C1 segment of cervical spinal cord (tissue), 14 donors: ENCODE measurements around the gene ARL16.
A peak's percentile ranks its signal among the peaks of the same experiment; 100 is the strongest.

Experiments used
- DNase-seq, 14 donors: peaks; one replicate each; lab custom pipeline; 2025; lab: John Stamatoyannopoulos, UW

ARL16 gene, protein sequence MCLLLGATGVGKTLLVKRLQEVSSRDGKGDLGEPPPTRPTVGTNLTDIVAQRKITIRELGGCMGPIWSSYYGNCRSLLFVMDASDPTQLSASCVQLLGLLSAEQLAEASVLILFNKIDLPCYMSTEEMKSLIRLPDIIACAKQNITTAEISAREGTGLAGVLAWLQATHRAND

DNA sequence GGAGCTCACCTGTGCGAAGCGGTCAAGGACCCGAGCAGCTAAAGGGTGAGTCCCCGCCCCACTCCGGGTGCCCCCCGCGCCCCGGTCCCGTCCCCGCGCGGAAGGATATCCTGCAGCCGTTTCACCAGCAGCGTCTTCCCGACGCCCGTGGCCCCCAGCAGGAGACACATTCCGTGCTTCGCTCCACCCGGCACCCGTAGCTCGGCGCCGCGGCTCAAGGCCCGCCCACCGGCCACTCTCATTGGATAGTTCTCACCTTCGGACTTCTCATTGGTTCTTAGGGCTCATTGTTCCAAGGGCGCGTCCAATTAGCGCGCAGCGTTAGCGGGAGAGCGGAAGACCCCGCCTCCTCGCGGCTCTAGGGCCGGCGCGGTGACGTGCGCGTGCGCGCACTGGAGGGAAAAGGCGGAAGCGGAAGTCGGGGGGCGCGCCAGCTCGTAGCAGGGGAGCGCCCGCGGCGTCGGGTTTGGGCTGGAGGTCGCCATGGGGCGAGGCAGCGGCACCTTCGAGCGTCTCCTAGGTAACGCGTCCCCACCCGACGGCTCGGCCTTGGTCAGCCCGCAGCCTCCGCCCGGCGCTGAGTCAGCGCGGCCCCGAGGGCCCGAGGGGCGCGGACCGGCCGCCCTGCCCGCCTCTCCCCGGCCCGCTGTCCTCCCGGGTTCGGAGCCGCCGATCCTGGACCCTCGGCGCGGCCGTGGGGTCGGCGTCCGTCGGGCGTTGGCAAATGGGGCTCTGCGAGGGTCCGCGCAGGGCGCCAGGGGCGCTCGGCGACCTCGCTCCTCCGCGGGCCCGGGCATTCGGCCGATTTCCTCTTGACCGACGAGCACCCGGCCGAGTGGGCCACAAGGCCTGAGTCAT, at the start of gene ARL16, which contains the start of gene HGS:
Gene ARL16 (minus strand): TSS at position 214 of the 858 bp plus-strand sequence. CDS start 44 bp downstream, at position 170.
Gene HGS (plus strand): TSS at position 428 of the 858 bp plus-strand sequence. CDS start 56 bp downstream, at position 484.
- DNase-seq, result peak; percentile 77 to 98 (median 96)

DNA sequence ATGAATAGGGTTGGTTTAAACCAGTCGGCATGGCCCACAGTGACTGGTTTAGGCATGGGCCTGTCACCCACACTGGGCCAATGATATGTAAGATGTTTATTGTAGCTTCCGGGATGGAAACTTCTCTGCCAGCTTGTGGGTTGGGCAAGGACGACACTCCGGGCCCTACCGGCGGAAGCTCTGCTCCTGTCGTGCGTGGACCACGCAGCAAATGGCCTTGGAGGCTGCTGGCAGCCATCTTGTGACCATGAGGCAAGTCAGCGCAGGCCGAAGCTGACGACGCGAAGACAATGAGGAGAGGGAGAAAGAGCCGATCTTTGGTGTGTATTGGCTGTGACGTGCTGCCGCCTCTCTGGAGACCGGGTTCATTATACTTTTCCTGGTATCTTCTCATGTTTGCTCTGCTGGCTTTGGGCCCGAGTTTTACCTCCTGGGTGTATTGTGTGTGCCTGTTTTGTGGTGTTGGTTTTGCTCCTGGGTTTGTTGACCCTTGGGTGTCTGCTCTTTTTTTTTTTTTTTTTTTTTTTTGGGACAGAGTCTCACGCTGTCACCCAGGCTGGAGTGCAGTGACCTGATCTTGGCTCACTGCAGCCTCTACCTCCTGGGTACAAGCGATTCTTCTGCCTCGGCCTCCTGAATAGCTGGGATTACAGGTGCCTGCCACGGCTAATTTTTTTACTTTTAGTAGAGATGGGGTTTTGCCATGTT, 43.9 kb upstream of the ARL16 start:
- no peak for DNase-seq

DNA sequence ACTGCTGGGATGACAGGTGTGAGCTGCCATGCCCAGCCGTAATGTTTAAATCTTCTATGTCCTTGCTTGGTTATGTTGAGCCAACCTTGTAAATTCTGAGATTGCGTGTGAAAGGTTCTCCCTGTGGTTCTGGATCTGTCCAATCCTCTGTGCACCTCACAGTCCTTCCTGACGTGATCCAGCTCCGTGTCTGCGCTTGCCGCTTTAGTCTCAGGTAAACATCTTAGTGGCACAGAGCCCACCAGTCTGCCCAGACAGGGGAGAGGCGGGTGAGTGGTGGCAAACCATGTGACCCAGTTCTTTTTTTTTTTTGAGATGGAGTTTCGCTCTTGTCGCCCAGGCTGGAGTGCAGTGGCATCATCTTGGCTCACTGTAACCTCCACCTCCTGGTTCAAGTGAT, 42.4 kb upstream of the ARL16 start:
- DNase-seq, result no peak

DNA sequence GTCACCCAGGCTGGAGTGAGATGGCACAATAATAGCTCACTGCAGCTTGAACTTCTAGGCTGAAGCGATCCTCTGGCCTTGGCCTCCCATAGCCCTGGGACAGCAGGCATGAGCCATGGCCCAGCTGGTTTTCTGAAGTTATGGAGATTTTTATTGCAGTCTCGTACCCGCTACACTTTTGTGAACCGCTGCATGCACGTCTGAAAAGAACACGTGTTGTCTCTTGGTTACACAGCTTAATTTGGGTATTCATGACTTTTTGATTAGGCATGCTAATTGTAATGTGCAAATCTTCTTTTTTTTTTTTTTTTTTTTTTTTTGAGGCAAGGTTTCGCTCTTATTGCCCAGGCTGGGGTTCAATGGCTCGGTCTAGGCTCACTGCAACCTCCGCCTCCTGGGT, 41.8 kb upstream of the ARL16 start:
- no peak for DNase-seq

DNA sequence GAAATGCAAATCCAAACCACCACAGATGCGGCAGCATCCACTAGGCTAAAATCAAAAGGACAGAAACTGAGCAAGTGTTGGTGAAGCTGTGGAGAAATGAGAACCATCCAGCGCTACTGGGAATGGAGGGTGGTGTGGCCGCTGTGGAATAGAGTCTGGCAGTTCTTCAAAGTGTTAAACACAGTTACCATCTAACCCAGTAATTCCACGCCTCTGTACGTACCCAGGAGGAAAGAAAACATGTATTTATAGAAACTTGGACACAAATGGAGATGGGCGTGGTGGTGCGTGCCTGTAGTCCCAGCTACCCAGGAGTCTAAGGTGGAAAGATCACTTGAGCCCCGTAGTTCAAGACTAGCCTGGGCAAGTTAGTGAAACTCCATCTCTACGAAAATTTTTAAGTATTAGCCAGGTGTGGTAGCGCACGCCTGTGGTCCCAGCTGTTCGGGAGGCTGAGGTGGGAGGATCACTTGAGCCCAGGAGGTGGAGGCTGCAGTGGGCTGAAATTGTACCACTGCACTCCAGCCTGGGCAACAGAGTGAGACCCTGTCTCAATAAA, 40.1 kb upstream of the ARL16 start:
- DNase-seq, result no peak

DNA sequence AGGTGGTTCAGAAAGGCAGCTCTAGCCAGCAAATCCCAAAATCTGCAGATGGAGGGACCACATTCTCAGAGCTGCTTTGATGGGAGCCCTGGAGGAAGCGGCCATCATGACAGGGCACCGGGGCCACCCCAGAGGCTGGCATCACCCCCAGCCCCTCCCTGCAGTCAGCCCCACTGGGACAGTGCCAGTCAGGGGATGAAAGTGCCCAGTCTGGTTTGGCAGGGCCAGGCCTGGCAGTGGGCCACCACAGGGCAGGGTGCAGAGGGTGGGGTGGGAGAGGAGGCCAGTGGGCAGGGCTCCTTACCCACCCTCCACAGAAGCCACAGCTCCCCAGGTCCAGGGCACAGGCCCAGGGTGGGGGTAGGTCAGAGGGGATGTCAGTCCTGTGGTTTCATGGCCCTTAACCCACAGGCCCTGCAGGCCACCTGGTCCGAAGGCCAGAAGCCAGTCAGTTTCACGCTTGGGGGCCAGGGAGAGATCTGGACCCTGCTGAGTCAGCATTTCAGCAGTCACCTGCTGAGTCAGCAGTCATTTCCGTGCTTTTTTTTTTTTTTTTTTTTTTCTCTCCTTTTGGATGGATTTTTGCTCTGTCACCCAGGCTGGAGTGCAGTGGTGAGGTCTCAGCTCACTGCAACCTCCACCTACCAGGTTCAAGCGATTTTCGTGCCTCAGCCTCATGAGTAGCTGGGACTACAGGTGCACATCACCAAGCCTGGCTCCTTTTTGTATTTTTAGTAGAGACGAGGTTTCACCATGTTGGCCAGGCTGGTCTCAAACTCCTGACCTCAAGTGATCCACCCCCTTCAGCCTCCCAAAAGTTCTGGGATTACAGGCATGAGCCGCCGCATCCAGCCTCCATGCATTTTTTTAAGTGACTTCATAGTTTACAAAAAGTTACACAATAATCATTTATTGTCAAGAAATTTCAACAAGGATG, 38.9 kb upstream of the ARL16 start:
- DNase-seq, result peak in 5 of 14 donors; percentile 14 to 62 (median 48)

DNA sequence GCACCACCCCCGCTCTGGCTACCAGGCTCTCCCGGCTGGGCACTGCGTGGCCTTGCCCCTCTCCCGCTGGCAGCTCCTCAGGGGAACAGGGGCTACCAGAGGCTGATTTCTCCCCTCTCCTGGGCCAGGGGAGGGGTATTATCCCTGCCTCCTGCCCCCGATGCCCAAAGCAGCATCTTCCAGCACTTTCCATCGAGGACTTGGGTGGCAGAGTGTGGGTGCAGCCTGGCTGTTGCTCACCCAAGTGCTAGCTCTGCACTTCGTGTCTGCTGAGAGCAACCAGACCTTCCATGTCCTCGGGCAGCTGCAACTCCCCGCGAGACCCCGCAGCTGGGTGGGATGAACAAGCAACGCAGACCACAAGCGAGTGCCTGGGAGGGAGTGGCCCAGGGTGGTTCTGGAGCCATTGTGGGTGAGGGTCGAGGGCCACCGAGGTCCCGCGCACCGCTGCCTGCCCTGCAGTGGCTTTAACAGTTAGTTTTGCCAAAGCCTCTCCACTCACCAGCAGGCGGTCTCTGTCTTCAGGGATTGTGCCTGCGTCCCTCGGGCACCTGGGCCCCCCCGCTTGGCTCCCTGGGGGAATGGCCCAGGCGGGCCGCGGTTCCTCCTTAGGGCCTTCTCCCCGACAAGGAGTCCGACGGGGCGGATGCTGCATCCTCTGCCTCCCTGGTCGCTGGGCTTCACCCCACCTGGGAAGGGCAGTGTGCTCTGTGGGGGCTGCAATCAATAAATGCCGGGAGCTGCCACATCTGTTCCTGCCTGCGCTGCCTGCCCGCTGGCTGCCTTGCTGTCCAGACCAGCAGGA, 36.9 kb upstream of the ARL16 start:
- DNase-seq, result no peak

DNA sequence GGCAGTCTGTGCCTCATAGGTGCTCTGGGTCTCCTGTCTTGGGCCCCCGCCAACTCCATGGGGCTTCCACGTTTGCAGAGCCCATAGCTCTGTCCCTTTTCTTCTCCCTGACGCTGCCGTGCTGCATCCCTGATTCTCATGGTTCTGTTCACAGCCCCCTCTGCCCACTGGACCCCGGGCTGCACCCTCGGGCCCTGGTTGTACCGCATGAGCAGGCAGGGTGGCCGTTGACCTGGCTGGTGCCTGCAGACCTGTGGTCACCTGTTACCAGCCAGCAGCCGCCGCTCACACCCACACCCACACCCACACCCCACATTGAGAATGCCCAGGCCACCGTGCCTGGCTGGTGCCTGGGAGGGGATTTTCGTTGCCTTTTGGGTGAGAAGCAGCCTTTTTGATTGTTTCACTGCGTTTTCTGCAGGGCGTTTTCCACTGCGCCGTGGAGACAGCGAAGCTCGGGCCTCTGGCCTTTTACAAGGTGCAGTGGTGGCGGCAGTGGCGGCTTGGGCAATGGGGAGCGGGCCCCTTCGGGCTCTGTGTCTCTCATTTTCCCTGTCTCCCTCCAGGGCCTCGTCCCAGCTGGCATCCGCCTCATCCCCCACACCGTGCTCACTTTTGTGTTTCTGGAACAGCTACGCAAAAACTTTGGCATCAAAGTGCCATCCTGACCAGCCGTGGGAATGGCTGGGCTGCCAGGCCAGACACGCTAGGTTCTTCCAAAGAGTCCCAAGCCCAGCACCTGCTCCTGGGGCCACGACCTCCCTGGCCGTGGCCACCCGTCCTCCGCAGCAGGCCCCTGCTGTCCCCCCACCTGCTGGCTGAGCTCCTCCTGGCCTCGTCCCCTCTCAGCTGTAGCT, 36.0 kb upstream of the ARL16 start:
- peak in 5 of 14 donors; percentile 15 to 28 (median 25) for DNase-seq

DNA sequence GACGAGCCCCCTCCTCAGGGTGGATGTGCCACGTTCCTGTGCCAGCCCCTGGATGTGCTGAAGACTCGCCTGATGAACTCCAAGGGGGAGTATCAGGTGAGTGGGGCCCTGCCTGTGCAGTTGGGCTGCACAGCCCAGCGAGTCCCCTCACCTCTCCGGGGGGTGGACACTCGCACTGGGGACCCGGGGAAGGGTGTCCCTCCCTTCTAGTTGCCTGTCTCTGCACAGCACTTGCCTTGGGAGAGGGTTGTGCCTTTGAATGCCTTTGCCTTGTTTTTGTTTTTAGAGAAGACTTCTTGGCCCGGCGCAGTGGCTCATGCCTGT, 34.1 kb upstream of the ARL16 start:
- DNase-seq, result no peak

DNA sequence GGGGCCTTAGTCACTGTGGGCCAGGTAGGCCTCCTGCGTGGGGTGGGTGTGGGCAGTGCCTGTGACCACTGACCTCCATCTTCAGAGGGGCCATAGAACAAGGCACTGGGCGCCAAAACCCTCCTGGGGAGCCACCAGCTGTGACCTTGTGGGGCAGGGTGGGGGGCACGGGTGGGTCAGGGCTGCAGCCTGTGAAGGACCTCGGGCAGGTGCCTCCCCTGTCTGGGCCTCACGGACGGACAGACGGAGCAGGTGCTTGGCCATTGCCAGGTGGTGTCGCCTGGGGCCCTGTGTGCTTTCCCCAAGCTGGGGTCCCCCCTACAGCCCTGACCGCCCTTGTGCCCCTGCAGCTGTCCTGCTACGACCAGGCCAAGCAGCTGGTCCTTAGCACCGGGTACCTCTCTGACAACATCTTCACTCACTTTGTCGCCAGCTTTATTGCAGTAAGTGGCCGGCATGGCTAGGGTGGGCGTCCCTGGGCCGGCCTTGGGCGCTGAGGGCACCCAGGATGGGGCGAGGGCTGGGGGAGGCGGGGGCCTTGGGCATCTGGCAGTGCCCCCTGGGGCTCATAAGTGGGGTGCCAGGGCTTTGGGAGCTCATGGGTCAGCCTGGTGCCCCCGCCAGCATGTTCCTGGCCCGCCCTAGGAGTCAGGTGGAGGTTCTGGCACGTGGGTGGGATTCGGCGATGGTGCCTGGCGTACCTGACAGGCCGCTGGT, 33.6 kb upstream of the ARL16 start:
- DNase-seq, result no peak

DNA sequence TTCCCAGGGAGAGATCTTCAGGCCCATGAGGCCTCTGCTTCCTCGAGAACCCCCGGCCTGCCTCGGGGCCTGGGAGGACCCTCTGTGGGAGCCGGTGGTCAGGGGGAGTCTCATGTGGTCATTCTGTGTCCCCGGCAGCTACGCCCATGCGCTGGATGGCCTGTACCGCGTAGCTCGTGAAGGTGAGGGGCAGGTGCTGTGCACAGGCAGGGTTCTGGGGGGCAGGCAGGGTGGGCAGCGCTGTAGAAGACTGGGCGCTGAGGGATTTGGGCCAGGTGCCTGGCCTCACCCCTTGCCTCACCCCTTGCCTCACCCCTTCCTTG, 33.0 kb upstream of the ARL16 start:
- no peak for DNase-seq

DNA sequence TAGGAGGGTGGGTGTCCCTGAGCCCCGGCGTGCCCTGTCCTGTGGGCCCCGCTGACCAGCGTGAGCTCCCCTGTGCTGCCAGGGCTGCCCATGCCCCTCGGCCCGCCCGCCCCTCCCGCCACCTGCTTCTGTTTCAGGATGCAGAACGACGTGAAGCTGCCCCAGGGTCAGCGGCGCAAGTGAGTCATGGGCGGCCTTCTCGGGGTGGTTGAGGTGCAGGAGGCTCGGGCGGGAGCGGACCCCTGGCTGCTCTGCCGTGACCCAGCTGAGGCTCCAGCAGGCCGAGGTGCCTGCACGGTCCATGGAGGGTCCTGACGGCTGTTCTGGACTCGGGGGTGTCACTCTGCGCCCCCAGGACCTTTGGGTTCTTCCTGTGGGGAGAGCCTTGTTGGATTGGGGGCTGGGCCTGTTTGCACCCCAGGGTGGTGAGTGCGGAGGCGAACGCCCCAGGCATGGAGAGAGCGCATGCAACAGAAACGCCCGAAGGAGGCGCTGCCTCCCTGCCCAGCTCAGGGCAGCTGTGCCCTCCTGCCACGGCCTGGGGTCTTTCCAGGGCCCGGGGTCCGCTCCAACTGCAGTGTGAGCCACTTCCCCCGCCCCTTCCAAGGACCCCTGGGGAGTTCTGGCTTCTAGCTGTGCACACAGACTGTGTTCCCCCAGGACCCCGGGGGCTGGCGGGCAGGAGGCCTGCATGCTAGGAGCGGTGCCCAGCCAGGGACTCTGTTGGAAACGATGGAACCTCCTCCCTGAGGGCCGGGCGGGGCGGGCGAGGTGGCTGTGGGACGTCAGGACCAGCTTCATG, 32.5 kb upstream of the ARL16 start:
- DNase-seq, result no peak

DNA sequence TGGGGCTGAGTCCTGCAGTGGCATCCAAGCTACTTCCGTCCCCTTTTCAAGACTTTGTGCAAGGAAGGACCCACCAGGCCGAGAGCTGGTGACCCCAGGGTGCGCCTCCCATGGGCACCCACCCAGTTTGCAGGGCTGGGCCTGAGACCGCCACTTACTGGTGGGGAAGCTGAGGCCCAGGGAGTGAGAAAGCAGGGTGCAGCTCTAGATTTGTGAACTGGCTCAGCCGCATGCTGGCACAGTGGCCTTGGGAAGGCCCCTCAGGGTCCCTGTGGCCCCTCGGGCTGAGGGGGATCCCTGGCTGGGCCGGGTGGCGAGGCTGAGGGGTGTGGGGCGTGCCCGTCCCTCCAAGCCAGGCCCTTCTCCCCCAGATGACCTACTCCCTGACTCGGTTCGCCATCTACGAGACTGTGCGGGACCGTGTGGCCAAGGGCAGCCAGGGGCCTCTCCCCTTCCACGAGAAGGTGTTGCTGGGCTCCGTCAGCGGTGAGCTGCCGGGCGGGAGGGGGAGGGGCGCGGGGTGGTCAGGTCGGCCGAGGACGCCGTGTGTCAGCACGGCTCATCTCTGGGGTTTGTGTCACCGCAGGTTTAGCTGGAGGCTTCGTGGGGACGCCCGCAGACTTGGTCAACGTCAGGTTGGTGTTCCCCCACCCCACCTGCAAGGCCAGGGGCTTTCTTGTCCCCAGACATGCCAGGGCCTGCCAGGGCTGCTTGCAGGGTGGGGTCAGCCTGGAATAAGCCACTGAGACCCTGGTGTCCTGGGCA, 31.7 kb upstream of the ARL16 start:
- DNase-seq, result no peak

DNA sequence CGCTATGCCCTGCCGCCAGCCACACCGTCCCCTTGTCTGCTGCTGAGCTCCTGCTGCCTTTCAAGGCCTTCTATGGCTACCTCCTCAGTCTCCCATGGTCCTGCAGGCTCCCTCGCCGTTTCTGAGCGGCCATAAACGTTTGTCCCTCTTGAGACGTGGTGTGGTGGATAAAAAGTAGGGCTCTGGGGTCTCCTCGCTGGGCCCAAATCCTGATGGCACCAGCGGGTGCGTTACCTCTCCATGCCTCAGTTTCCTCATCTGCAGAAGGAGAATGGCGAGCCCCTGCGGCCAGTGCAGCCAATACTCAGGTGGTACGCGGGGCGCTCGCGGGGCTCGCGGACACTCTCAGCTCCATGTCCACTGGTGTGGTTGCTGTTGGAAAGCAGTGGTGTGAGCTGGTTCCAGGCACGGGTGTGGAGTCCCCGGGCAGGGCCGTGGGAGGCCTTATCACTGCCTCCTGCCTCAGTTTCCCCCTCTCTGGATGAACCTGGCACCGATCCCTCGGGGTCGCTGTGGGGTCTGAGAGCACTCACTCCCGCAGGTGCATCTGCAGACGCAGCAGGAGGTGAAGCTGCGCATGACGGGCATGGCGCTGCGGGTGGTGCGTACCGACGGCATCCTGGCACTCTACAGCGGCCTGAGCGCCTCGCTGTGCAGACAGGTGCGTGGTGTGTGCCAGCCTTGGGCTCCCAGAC, 31.0 kb upstream of the ARL16 start:
- DNase-seq, result no peak

DNA sequence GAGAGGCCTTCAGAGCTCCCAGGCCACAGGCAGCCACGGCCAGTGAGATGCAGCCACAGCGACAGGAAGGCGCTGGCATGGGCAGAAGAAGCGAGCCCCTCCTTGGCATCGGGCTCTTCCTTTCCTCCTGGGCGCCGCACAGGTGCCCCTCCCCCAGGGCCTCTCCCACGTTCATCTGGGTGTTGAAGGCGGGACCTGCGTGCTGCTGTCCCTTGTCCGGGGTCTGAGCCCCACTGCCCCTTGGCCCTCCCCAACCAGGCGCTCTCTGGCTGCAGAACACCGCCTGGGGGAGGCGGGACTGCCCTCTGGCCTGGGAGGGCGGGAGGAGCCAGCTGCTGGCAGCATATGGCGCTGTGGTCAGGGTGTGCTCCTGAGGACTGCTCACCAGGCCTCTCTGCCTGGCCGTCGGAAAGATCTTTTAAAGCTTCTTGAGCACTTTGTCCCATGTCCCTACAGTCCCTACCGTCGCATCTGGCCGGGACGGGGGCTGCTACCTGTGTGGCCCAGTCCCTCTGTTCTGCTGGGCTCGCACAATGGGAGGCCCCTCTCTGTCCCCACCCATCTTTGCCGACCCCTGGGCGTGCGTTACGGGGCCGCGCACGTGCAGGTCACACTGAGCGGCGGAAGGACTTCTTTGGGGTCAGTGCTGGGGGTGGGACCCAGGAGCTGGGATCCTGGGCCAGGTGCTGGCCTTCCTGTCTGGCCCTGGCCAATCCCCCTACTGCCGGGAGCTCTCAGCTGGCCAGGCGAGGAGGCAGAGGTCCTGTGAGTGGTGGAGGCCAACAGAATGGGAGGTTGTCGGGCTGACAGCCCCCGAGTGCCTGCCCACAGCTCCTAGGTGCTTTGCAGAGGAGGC, 30.2 kb upstream of the ARL16 start:
- no peak for DNase-seq
